Measurements from ENCODE around the gene SH3RF3. TPM values are rescaled to one million over a fixed set of nuclear protein-coding genes. Genes with fewer than 3 reads are reported as not detected.

Gene SH3RF3
- total RNA-seq, 1 donor from 2014 or later, result under 0.01 TPM

- TF ChIP-seq CTCF (IDR thresholded peaks at IDR 0.05; ENCODE audit: insufficient read depth, low read length, severe bottlenecking), result no peak
- DNase-seq (ENCODE audit: low read depth) (no peak), FAIRE-seq (no peak)
- Histone ChIP-seq H3K36me3 (ENCODE audit: control insufficient read depth, insufficient read depth, low read length) (no peaks in the 10 kb centered on the region), H3K4me3 (ENCODE audit: low read depth, low read length) (no peak overlapping the region), H3K27me3 (ENCODE audit: control insufficient read depth, insufficient read depth, low read length) (no peaks in the 10 kb centered on the region)
Measured at GRCh38 chr2:109322641-109323040, 193.6 kb downstream of the SH3RF3 start.

GRCh38 chr2:109324861-109325260, 195.9 kb downstream of the SH3RF3 start:
- no peak for TF ChIP-seq CTCF (IDR thresholded peaks at IDR 0.05; ENCODE audit: insufficient read depth, low read length, severe bottlenecking)
- Histone ChIP-seq H3K27me3 (ENCODE audit: control insufficient read depth, insufficient read depth, low read length) (no peaks in the 10 kb centered on the region), H3K4me3 (ENCODE audit: low read depth, low read length) (no peak overlapping the region), H3K36me3 (ENCODE audit: control insufficient read depth, insufficient read depth, low read length) (no peaks in the 10 kb centered on the region)
- no peak for FAIRE-seq
- peak; percentile 57 for DNase-seq (ENCODE audit: low read depth)

GRCh38 chr2:109325570-109325969, 196.6 kb downstream of the SH3RF3 start:
- TF ChIP-seq CTCF (IDR thresholded peaks at IDR 0.05; ENCODE audit: insufficient read depth, low read length, severe bottlenecking), result no peak
- Histone ChIP-seq H3K36me3 (ENCODE audit: control insufficient read depth, insufficient read depth, low read length) (no peaks in the 10 kb centered on the region), H3K4me3 (ENCODE audit: low read depth, low read length) (no peak overlapping the region), H3K27me3 (ENCODE audit: control insufficient read depth, insufficient read depth, low read length) (no peaks in the 10 kb centered on the region)
- FAIRE-seq (no peak), DNase-seq (ENCODE audit: low read depth) (no peak)

GRCh38 chr2:109326306-109326705, 197.3 kb downstream of the SH3RF3 start:
- TF ChIP-seq CTCF (IDR thresholded peaks at IDR 0.05; ENCODE audit: insufficient read depth, low read length, severe bottlenecking), result no peak
- DNase-seq (ENCODE audit: low read depth) (no peak), FAIRE-seq (no peak)
- Histone ChIP-seq H3K27me3 (ENCODE audit: control insufficient read depth, insufficient read depth, low read length) (no peaks in the 10 kb centered on the region), H3K36me3 (ENCODE audit: control insufficient read depth, insufficient read depth, low read length) (no peaks in the 10 kb centered on the region), H3K4me3 (ENCODE audit: low read depth, low read length) (no peak overlapping the region)

GRCh38 chr2:109330056-109330455, 201.1 kb downstream of the SH3RF3 start:
- DNase-seq (ENCODE audit: low read depth), result peak; percentile 29
- no peak overlapping the region for H3K4me3 ChIP-seq (ENCODE audit: low read depth, low read length)
- FAIRE-seq, result no peak
- TF ChIP-seq CTCF (IDR thresholded peaks at IDR 0.05; ENCODE audit: insufficient read depth, low read length, severe bottlenecking), result no peak
- no peaks in the 10 kb centered on the region for H3K27me3 ChIP-seq (ENCODE audit: control insufficient read depth, insufficient read depth, low read length)
- no peaks in the 10 kb centered on the region for H3K36me3 ChIP-seq (ENCODE audit: control insufficient read depth, insufficient read depth, low read length)

GRCh38 chr2:109331081-109331480, 202.1 kb downstream of the SH3RF3 start:
- FAIRE-seq, result no peak
- Histone ChIP-seq H3K36me3 (ENCODE audit: control insufficient read depth, insufficient read depth, low read length) (no peaks in the 10 kb centered on the region), H3K4me3 (ENCODE audit: low read depth, low read length) (no peak overlapping the region), H3K27me3 (ENCODE audit: control insufficient read depth, insufficient read depth, low read length) (no peaks in the 10 kb centered on the region)
- DNase-seq (ENCODE audit: low read depth), result no peak
- no peak for TF ChIP-seq CTCF (IDR thresholded peaks at IDR 0.05; ENCODE audit: insufficient read depth, low read length, severe bottlenecking)

All from bronchial epithelial cell (primary cell).